OCI-LY3 (cell line): ENCODE measurements around the gene ZNF587.
"Not testable (repeated sequence)": the region's sequence is repeated elsewhere in the genome, so short reads cannot be mapped to it uniquely, and the experiment has no call there.

Experiments used
- H2AFZ ChIP-seq: fragments of 200-600, 300-600 bp; shearing (Covaris generic); 2 replicates; pipeline ENCODE4 v1.6.0; 2014; ENCODE audit warnings: antibody characterized with exemption, low read depth, low read length
- H3K27ac ChIP-seq: fragments of 200-600, 300-600 bp; sonication (generic); 2 replicates; pipeline ENCODE4 v1.5.1; 2014; ENCODE audit warnings: mild to moderate bottlenecking, low read length, moderate library complexity, mixed read lengths
- H3K27me3 ChIP-seq: fragments of 200-600, 300-600 bp; sonication (generic); 2 replicates; pipeline ENCODE4 v1.6.1; 2014; ENCODE audit warnings: low read depth, low read length, mixed read lengths
- H3K36me3 ChIP-seq: fragments of 200-600, 300-600 bp; sonication (generic); replicated peaks from 2 replicates; pipeline ENCODE3; 2014; ENCODE audit warnings: low read depth, low read length, mixed read lengths
- H3K4me1 ChIP-seq: fragments of 300-600, 200-600 bp; sonication (generic); 2 replicates; pipeline ENCODE4 v1.6.1; 2014; ENCODE audit warnings: low read length, mixed read lengths
- H3K4me2 ChIP-seq: fragments of 200-600, 300-600 bp; sonication (generic); 2 replicates; pipeline ENCODE4 v1.6.1; 2014; ENCODE audit warnings: low read length, mixed read lengths
- H3K4me3 ChIP-seq: fragments of 300-600, 200-600 bp; sonication (generic); 2 replicates; pipeline ENCODE4 v1.5.1; 2014; ENCODE audit warnings: antibody characterized with exemption, mild to moderate bottlenecking, low read length, moderate library complexity
- H3K79me2 ChIP-seq: fragments of 300-600, 200-600 bp; shearing (Covaris generic); 2 replicates; pipeline ENCODE4 v1.6.1; 2014; ENCODE audit warnings: mild to moderate bottlenecking, low read length, mixed read lengths
- H3K9ac ChIP-seq: fragments of 300-600, 200-600 bp; shearing (Covaris generic); 2 replicates; pipeline ENCODE4 v1.6.0; 2014; ENCODE audit warnings: mild to moderate bottlenecking, low read length, moderate library complexity
- H3K9me3 ChIP-seq: fragments of 200-600, 300-600 bp; shearing (Covaris generic); 2 replicates; pipeline ENCODE4 v1.6.1; 2014; ENCODE audit warnings: low read length, mixed read lengths; ENCODE audit not compliant: insufficient read depth
- H4K20me1 ChIP-seq: fragments of 200-600, 300-600 bp; sonication (generic); 2 replicates; pipeline ENCODE4 v1.6.1; 2016; ENCODE audit warnings: low read length, mixed read lengths; ENCODE audit not compliant: insufficient read depth
- CTCF ChIP-seq: fragments of 200-600, 300-600 bp; sonication (generic); IDR thresholded peaks from 2 replicates; pipeline ENCODE4 v1.5.1; 2014; ENCODE audit warnings: antibody characterized with exemption, low read length, low read depth
- EZH2phosphoT487 ChIP-seq: fragments of 200-600 bp; shearing (Covaris generic); IDR thresholded peaks from 2 replicates; pipeline ENCODE4 v1.6.1; 2018; ENCODE audit warnings: antibody characterized with exemption, mixed run types, low read depth

The ZNF587 gene

DNA sequence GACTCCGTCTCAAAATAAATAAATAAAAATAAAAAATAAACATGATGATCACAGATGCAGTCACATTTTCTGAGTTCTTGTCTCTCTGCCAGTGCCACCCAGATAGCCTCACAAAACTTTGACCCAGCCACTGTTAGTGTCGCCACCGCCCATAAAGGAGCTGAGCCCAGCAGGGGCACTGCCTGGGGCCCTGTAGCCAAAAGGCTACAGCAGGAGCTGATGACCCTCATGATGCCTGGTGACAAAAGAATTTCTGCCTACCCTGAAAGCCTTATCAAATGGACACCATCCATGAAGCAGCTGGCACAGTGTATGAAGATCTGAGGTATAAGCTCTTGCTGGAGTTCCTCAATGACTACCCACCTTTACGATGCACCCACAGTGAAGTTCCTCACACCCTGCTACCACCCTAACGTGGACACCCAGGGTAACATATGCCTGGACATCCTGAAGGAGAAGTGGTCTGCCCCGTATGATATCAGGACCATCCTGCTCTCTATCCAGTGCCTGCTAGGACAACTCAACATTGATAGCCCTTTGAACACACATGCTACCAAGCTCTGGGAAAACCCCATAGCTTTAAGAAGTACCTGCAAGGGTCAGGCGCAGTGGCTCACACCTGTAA is 18.3 kb downstream of the ZNF587 start:
- Histone ChIP-seq H3K9me3 (peaks cover 2% of the 10 kb centered on the region; the same call in 1 of the 2 replicates), H3K36me3 (peaks cover 58% of the 10 kb centered on the region), H4K20me1 (no peaks in the 10 kb centered on the region; the same call in 1 of the 2 replicates), H3K4me2 (no peak overlapping the region), H3K27ac (no peak overlapping the region), H3K27me3 (no peaks in the 10 kb centered on the region), H2AFZ (no peak overlapping the region), H3K9ac (no peak overlapping the region), H3K4me3 (no peak overlapping the region), H3K4me1 (no peaks in the 10 kb centered on the region), H3K79me2 (peaks cover 68% of the 10 kb centered on the region)
- no peak for TF ChIP-seq CTCF
- TF ChIP-seq EZH2phosphoT487: no peak

DNA sequence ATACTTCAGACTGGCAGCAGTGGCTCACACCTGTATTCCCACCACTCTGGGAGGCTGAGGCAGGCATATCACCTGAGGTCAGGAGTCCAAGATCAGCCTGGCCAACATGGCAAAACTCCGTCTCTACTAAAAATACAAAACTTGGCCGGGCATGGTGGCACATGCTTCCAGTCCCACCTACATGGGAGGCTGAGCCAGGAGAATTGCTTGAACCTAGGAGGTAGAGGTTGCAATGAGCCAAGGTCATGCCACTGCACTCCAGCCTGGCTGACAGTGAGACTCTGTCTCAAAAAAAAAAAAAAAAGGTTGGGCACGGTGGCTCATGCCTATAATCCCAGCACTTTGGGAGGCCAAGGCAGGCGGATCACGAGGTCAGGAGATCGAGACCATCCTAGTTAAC is 20.0 kb downstream of the ZNF587 start:
- H3K79me2 ChIP-seq: peaks cover 74% of the 10 kb centered on the region

GRCh38 chr19:57870225-57870624 is 20.6 kb downstream of the ZNF587 start:
- peaks cover 74% of the 10 kb centered on the region for H3K79me2 ChIP-seq
- H3K27ac ChIP-seq: no peak overlapping the region
- peaks cover 10% of the 10 kb centered on the region; the same call in 1 of the 2 replicates for H3K9me3 ChIP-seq

More for the DNA sequence above, 20.0 kb downstream of the ZNF587 start:
- not testable (repeated sequence) for H3K27me3 ChIP-seq, H2AFZ ChIP-seq, H3K9ac ChIP-seq, H3K9me3 ChIP-seq, H4K20me1 ChIP-seq, H3K4me2 ChIP-seq, H3K4me1 ChIP-seq, H3K27ac ChIP-seq, H3K4me3 ChIP-seq
- H3K36me3 ChIP-seq: peaks cover 63% of the 10 kb centered on the region

GRCh38 chr19:57872450-57872849 is 22.8 kb downstream of the ZNF587 start:
- peaks cover 57% of the 10 kb centered on the region for H3K36me3 ChIP-seq
- no peak overlapping the region for H3K27ac ChIP-seq
- no peak overlapping the region for H3K9ac ChIP-seq
- H3K4me1 ChIP-seq: no peaks in the 10 kb centered on the region
- peaks cover 12% of the 10 kb centered on the region; the same call in 1 of the 2 replicates for H3K9me3 ChIP-seq
- no peak for TF ChIP-seq EZH2phosphoT487
- TF ChIP-seq CTCF: no peak
- no peak overlapping the region for H3K4me3 ChIP-seq
- H3K4me2 ChIP-seq: no peak overlapping the region
- peaks cover under 1% of the 10 kb centered on the region; the same call in 1 of the 2 replicates for H4K20me1 ChIP-seq
- H3K79me2 ChIP-seq: peaks cover 74% of the 10 kb centered on the region
- H2AFZ ChIP-seq: no peak overlapping the region
- no peaks in the 10 kb centered on the region for H3K27me3 ChIP-seq

More at GRCh38 chr19:57870225-57870624, 20.6 kb downstream of the ZNF587 start:
- Histone ChIP-seq H2AFZ (no peak overlapping the region), H3K4me3 (no peak overlapping the region), H3K36me3 (peaks cover 61% of the 10 kb centered on the region), H3K4me2 (no peak overlapping the region), H3K27me3 (no peaks in the 10 kb centered on the region), H3K4me1 (no peaks in the 10 kb centered on the region), H3K9ac (no peak overlapping the region), H4K20me1 (no peaks in the 10 kb centered on the region; the same call in 1 of the 2 replicates)
- TF ChIP-seq CTCF: no peak
- no peak for TF ChIP-seq EZH2phosphoT487

- peaks cover 58% of the 10 kb centered on the region for H3K36me3 ChIP-seq
These were observed 24.5 kb downstream of the ZNF587 start for GRCh38 chr19:57873883-57874799.

More at GRCh38 chr19:57873883-57874799, 24.5 kb downstream of the ZNF587 start:
- peaks cover 12% of the 10 kb centered on the region; the same call in 1 of the 2 replicates for H3K9me3 ChIP-seq
- H3K4me1 ChIP-seq, H4K20me1 ChIP-seq, H3K27ac ChIP-seq, H2AFZ ChIP-seq, H3K4me2 ChIP-seq, H3K9ac ChIP-seq, H3K4me3 ChIP-seq, H3K27me3 ChIP-seq: not testable (repeated sequence)
- peaks cover 83% of the 10 kb centered on the region for H3K79me2 ChIP-seq
